ENCODE results near the gene PDE11A.

PDE11A gene

DNA sequence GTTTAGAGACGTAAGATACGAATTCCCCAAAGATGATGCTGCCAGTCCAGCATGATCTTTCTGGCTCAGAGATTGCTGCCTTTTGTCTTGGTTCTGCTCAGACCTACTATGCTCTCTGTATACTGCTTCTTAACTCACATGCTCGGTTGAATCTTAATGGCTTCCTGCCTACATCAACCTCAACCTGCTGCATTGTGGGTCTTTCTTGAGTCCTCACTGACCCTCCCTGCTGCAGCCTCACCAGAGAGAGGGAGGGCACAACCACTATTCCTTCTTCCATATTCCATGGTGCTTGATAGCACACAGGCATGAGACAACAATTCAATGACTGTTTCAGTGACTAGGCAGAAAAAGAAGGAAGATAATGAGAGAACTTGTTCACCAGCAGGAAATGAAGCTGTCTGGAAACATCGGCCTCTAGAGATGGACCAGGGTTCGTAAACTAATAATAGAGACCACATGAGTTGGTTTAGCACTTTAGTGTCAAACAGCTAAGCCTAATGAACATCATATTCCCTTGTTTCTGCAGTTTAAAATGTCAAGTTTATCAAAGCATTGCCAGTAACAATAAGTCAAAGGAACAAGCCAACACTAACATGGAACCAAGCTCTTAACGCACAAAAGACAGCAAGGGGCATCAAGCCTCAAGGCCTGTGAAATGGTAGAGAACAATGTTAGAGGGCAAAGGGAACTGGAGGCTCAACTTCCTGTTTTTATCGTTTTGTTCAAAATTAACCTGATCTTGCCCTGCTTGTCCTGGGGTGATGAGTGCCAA, 333.9 kb downstream of the PDE11A start:
- TF ChIP-seq ZNF565 (CRISPR knock-in tag; conservative IDR thresholded peaks at IDR 0.05; ENCODE audit: low read depth): no peak
- no peak for TF ChIP-seq ZNF8 (CRISPR knock-in tag; IDR thresholded peaks at IDR 0.05)
- TF ChIP-seq PPARA (CRISPR knock-in tag; IDR thresholded peaks at IDR 0.05; ENCODE audit: borderline replicate concordance): no peak
- TF ChIP-seq ZFP30 (CRISPR knock-in tag; IDR thresholded peaks at IDR 0.05): no peak
- no peak for TF ChIP-seq ISL1 (CRISPR knock-in tag; IDR thresholded peaks at IDR 0.05)
- TF ChIP-seq, protein P1, sequence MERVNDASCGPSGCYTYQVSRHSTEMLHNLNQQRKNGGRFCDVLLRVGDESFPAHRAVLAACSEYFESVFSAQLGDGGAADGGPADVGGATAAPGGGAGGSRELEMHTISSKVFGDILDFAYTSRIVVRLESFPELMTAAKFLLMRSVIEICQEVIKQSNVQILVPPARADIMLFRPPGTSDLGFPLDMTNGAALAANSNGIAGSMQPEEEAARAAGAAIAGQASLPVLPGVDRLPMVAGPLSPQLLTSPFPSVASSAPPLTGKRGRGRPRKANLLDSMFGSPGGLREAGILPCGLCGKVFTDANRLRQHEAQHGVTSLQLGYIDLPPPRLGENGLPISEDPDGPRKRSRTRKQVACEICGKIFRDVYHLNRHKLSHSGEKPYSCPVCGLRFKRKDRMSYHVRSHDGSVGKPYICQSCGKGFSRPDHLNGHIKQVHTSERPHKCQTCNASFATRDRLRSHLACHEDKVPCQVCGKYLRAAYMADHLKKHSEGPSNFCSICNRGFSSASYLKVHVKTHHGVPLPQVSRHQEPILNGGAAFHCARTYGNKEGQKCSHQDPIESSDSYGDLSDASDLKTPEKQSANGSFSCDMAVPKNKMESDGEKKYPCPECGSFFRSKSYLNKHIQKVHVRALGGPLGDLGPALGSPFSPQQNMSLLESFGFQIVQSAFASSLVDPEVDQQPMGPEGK (CRISPR knock-in tag; IDR thresholded peaks at IDR 0.05; ENCODE audit: borderline replicate concordance): no peak
- ATAC-seq: no peak

DNA sequence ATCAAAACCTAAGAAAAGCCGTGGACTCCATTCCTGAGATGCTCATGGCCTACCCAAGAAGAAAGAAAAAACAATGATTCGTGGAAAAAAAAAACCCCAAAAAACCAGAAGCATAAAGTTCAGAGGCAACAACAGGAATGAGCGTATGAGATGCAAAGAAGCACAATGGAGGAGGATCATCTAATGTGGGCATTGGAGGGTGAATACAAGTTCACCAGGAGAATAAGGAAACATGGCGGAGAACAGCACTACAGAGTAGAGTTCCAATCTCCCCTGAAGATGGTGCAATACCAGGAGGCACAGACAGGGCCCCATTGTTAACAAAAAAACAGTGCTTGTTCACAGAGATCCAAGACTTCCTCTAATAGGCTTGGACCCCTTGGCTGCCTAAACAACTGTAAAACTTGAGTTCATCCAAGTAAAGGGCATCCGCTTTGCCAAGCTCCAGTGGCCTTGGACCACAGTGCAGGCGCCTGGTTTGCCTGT, 337.2 kb downstream of the PDE11A start:
- ATAC-seq: no peak
- TF ChIP-seq TCF4 (CRISPR knock-in tag; IDR thresholded peaks at IDR 0.05; ENCODE audit: borderline replicate concordance): no peak
- TF ChIP-seq, protein P2, sequence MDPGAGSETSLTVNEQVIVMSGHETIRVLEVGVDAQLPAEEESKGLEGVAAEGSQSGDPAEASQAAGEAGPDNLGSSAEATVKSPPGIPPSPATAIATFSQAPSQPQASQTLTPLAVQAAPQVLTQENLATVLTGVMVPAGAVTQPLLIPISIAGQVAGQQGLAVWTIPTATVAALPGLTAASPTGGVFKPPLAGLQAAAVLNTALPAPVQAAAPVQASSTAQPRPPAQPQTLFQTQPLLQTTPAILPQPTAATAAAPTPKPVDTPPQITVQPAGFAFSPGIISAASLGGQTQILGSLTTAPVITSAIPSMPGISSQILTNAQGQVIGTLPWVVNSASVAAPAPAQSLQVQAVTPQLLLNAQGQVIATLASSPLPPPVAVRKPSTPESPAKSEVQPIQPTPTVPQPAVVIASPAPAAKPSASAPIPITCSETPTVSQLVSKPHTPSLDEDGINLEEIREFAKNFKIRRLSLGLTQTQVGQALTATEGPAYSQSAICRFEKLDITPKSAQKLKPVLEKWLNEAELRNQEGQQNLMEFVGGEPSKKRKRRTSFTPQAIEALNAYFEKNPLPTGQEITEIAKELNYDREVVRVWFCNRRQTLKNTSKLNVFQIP (CRISPR knock-in tag; IDR thresholded peaks at IDR 0.05; ENCODE audit: borderline replicate concordance, low read depth): no peak
- TF ChIP-seq, protein P3, sequence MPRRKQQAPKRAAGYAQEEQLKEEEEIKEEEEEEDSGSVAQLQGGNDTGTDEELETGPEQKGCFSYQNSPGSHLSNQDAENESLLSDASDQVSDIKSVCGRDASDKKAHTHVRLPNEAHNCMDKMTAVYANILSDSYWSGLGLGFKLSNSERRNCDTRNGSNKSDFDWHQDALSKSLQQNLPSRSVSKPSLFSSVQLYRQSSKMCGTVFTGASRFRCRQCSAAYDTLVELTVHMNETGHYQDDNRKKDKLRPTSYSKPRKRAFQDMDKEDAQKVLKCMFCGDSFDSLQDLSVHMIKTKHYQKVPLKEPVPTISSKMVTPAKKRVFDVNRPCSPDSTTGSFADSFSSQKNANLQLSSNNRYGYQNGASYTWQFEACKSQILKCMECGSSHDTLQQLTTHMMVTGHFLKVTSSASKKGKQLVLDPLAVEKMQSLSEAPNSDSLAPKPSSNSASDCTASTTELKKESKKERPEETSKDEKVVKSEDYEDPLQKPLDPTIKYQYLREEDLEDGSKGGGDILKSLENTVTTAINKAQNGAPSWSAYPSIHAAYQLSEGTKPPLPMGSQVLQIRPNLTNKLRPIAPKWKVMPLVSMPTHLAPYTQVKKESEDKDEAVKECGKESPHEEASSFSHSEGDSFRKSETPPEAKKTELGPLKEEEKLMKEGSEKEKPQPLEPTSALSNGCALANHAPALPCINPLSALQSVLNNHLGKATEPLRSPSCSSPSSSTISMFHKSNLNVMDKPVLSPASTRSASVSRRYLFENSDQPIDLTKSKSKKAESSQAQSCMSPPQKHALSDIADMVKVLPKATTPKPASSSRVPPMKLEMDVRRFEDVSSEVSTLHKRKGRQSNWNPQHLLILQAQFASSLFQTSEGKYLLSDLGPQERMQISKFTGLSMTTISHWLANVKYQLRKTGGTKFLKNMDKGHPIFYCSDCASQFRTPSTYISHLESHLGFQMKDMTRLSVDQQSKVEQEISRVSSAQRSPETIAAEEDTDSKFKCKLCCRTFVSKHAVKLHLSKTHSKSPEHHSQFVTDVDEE (CRISPR knock-in tag; IDR thresholded peaks at IDR 0.05): no peak
- no peak for TF ChIP-seq ZNF70 (CRISPR knock-in tag; IDR thresholded peaks at IDR 0.05)
- TF ChIP-seq ZFP3 (CRISPR knock-in tag; IDR thresholded peaks at IDR 0.05): no peak
- TF ChIP-seq ZFP30 (CRISPR knock-in tag; IDR thresholded peaks at IDR 0.05): no peak
- TF ChIP-seq SNAI2 (CRISPR knock-in tag; IDR thresholded peaks at IDR 0.05): no peak
- no peak for TF ChIP-seq GLIS3 (CRISPR knock-in tag; IDR thresholded peaks at IDR 0.05)
- TF ChIP-seq BACH2 (CRISPR knock-in tag; IDR thresholded peaks at IDR 0.05; ENCODE audit: borderline replicate concordance): no peak
- TF ChIP-seq CSDC2 (CRISPR knock-in tag; IDR thresholded peaks at IDR 0.05): no peak
- no peak for TF ChIP-seq RARB (CRISPR knock-in tag; IDR thresholded peaks at IDR 0.05)
- TF ChIP-seq, protein P4, sequence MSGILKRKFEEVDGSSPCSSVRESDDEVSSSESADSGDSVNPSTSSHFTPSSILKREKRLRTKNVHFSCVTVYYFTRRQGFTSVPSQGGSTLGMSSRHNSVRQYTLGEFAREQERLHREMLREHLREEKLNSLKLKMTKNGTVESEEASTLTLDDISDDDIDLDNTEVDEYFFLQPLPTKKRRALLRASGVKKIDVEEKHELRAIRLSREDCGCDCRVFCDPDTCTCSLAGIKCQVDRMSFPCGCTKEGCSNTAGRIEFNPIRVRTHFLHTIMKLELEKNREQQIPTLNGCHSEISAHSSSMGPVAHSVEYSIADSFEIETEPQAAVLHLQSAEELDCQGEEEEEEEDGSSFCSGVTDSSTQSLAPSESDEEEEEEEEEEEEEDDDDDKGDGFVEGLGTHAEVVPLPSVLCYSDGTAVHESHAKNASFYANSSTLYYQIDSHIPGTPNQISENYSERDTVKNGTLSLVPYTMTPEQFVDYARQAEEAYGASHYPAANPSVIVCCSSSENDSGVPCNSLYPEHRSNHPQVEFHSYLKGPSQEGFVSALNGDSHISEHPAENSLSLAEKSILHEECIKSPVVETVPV (CRISPR knock-in tag; IDR thresholded peaks at IDR 0.05): no peak
- TF ChIP-seq, protein P5, sequence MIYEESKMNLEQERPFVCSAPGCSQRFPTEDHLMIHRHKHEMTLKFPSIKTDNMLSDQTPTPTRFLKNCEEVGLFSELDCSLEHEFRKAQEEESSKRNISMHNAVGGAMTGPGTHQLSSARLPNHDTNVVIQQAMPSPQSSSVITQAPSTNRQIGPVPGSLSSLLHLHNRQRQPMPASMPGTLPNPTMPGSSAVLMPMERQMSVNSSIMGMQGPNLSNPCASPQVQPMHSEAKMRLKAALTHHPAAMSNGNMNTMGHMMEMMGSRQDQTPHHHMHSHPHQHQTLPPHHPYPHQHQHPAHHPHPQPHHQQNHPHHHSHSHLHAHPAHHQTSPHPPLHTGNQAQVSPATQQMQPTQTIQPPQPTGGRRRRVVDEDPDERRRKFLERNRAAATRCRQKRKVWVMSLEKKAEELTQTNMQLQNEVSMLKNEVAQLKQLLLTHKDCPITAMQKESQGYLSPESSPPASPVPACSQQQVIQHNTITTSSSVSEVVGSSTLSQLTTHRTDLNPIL (CRISPR knock-in tag; IDR thresholded peaks at IDR 0.05; ENCODE audit: low read depth): no peak
- no peak for TF ChIP-seq ISL1 (CRISPR knock-in tag; IDR thresholded peaks at IDR 0.05)
- no peak for TF ChIP-seq ZNF565 (CRISPR knock-in tag; conservative IDR thresholded peaks at IDR 0.05; ENCODE audit: low read depth)

DNA sequence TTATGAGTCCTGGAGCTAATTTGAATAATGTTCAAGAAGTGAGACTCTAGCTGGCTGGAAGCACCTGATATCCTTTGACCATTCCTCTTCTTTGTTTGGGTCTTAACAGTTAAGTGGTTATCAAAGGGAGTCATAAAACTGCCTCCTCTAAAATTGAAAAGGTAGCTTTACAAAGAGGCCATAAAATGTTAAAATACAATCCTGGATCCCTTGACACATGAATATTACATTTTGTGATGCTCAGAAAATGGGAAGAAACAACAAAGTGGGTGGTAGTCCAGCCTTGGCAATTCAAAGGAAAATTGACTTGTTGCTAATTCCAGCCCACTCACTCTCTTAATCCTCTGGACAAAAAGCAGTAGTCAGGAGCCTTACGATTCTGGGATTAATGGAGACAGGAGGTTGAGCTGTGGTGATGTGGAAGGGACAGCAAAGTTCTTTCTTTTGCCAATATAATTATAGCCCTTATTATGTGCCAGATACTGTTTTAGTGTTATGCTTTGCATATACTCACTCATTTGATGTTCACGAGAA, 339.2 kb downstream of the PDE11A start:
- no peak for TF ChIP-seq RARB (CRISPR knock-in tag; IDR thresholded peaks at IDR 0.05)
- TF ChIP-seq SNAI2 (CRISPR knock-in tag; IDR thresholded peaks at IDR 0.05): no peak
- TF ChIP-seq, protein P4 (CRISPR knock-in tag; IDR thresholded peaks at IDR 0.05): no peak
- TF ChIP-seq OSR1 (CRISPR knock-in tag; IDR thresholded peaks at IDR 0.05): no peak
- no peak for TF ChIP-seq ZFP3 (CRISPR knock-in tag; IDR thresholded peaks at IDR 0.05)
- ATAC-seq: no peak
